ENCODE results near the gene RAMP2.

- TF ChIP-seq CTCF (IDR thresholded peaks at IDR 0.05) (no peak), CEBPB (IDR thresholded peaks at IDR 0.05) (no peak)
These were observed 10.2 kb upstream of the RAMP2 start for GRCh38 chr17:42750739-42751344.

All from A549 (cell line).